SU-DHL-6 (cell line): Measurements from ENCODE around the gene TNFRSF9.

Source experiments
- CTCF ChIP-seq: fragments of 200-600 bp; sonication (generic); IDR thresholded peaks from one replicate; pipeline ENCODE4 v1.5.1; 2017; ENCODE audit warnings: antibody characterized with exemption, mild to moderate bottlenecking, low read length, moderate library complexity; ENCODE audit not compliant: insufficient read depth, poor library complexity, severe bottlenecking
- EZH2phosphoT487 ChIP-seq: fragments of 200-600 bp; sonication (generic), shearing (Covaris generic); conservative IDR thresholded peaks from 2 replicates; pipeline ENCODE4 v1.6.1; 2018; ENCODE audit warnings: mild to moderate bottlenecking, antibody characterized with exemption, low read length, moderate library complexity, mixed read lengths

- TF ChIP-seq CTCF (no peak), EZH2phosphoT487 (no peak)
Measured at GRCh38 chr1:7912743-7913557, 27.7 kb downstream of the TNFRSF9 start.
